NCI-H524 treated with DMSO at 0.1 percent for 48 hours (cell line): ENCODE data around the gene HARBI1.

Source experiments
- DNase-seq: peaks from one replicate; lab custom pipeline; 2025; lab: John Stamatoyannopoulos, UW

HARBI1 gene

DNA sequence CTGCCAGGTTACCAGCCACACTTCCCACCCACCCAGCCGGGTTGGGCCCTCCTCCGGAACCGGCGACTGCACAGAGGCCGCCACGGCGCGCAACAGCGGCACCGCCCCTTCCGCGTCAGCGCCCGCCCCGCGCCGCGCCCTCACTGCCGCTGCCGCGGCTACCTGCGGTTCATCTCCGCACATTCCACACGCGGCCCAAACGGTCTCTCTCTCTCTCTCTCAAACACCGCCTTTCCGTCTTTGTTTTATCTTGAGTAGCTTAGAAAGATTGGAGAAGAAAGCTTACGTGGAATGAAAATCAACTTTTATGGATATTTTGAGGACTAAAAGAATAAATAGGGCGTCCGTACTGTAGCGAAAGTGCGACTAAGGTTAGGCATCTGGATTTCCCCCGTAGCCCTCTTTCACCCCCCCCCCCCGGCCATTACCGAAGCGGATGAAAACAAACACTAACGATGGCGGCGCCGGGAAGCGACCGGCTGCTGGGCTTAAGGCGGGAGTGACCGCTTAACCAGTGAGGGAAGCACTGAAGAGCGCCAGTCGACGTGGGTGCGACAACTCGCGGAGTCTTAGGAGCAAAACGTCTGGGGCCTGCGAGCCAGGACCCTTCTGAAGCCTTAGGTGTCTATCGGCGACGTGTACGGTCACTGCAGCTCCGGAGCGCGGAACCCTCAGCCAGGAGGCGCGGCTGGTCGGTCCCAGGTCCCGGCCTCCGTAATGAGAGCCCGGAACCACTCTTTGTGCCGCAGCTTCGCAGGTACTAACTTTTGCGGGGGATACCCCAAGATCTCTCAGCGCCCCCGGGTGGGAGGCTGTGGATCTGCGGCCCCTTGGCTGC lies at the start of gene HARBI1, which contains the start of gene ATG13:
Gene HARBI1, minus strand, starts transcription at position 94 of the 838 bp plus-strand sequence. CDS start 990 bp downstream, outside the sequence.
Gene ATG13, plus strand, starts transcription at position 420 of the 838 bp plus-strand sequence. CDS start 26,739 bp downstream, outside the sequence.
- no peak for DNase-seq

GRCh38 chr11:46666516-46666915 lies 49.5 kb upstream of the HARBI1 start:
- no peak for DNase-seq

GRCh38 chr11:46665356-46665755 lies 48.3 kb upstream of the HARBI1 start:
- no peak for DNase-seq

GRCh38 chr11:46664612-46665011 lies 47.6 kb upstream of the HARBI1 start:
- DNase-seq, result no peak

- DNase-seq, result no peak
Observed at GRCh38 chr11:46663277-46663940, 46.4 kb upstream of the HARBI1 start.

DNA sequence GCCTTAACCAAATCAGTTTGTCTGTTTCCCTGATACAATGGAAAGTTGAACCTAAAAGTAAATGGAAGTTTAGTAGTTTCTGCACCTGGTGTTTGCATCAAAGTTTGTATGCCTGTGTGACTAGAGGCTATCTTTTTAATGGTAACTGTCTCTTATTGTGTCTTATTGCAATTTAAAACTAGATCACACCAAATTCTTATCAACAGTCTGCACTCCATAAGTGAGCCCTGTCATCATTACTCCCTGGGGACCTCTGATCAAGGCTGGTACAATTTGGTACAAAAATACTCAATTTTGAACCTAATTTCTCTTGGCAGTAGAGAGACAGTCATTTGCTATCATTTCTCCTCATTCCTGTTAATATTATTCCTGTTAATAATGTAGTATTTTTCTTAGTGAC lies 45.3 kb upstream of the HARBI1 start:
- no peak for DNase-seq

- no peak for DNase-seq
Observed at GRCh38 chr11:46661836-46662235, 44.8 kb upstream of the HARBI1 start.

DNA sequence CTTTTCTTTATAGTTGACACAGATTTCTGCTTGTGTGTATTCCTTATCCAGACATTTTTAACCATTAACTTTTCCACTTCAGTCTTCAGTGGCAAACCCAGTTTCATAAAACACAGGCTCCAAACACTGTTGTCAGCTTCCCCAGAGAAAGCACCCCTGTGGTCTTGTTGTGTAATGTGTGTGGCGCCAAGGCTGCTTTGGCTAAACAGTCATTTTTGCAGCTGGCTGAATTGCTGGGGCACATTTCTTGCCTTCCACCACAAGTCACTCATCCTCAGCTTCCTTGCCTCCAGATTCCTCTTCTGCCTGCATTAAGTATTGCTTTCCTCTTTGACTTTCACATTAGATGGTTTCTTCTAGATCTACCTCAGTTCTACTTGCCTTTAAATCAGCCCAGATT lies 42.9 kb upstream of the HARBI1 start:
- DNase-seq, result no peak

DNA sequence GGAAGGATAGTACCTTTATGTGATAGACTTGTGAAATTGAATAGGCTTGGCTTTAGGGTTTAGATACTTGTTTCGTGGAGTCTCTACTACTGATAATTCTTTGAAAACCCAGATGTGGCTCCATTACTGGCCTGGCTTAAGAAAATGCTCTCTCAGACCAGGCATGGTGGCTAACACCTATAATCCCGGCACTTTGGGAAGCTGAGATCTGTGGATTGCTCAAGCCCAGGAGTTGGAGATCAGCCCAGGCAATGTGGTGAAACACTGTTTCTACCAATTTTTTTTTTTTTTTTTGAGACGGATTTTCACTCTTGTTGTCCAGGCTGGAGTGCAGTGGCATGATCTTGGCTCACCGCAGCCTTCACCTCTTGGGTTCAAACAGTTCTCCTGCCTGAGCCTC lies 41.2 kb upstream of the HARBI1 start:
- no peak for DNase-seq

DNA sequence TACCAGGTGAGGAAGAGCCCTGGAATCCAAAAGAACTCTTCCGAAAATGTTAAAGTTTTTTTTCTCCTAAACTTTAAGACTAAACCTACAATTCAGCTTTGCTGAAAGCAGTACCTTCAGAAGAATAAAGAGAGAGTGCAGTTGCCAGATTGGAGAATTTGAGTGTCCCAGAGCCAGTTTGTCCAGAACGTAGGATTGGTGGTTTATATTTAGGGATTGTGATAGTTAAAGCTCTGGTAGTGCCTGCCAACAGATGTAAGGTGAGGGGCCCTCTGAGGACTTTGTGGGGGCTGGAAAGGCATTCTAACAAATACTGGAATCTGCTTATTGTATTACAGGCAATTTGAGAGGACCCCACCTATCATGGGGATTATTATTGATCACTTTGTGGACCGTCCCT lies 40.2 kb upstream of the HARBI1 start:
- DNase-seq, result no peak

- no peak for DNase-seq
Observed at GRCh38 chr11:46655631-46656030, 38.6 kb upstream of the HARBI1 start.

- DNase-seq, result no peak
Observed at GRCh38 chr11:46649180-46649738, 32.2 kb upstream of the HARBI1 start.

- no peak for DNase-seq
Observed at GRCh38 chr11:46643986-46644385, 27.0 kb upstream of the HARBI1 start.

DNA sequence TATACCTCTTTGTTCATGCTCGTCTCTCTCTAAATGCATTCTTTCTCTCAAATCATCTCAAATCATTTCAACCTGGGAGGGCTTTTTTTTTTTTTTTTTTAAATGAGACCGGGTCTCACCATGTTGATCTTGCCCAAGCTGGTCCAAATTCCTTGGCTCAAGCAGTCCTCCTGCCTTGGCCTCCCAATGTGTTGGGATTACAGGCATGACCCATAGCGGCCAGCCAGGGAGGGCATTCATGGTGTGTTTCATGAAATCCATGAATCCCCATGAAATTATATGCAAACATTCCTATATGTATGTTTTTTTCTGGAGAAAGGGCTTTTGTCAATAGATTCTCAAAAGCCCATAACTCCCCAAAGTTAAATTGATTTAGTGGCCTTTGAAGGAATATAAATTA lies 26.5 kb upstream of the HARBI1 start:
- no peak for DNase-seq

DNA sequence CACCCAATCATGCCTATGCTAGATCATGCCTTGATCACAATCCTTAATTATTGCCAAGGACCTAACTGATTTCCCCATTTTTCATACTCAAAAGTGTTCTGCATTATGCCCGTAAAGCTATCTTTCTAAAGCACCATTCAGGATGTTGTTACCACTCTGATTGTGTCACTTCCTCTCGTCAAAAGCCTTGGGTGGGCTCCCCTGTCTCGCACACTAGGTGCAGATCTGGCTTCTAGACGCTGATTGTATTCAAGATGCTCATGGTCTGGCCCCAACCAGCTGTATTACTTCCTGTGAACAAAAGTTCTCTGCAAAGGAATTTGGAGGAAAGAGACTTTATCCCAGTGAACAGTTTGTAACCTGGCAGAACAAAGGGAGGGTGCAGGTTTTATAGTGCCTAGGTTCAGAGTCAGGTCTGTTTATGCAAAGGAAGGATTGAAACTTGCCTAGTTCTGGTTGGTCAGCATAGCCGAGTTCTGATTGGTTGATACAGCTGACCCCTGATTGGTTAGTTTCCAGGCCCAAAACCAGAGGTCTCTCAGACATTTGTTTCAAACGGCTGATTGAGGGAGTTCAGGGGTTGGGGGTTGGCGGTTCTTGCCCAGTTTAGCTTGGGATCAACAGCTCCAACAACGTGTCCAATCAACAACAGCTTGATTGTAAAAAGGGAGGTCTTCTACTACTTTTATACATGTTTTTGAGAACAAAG lies 25.8 kb upstream of the HARBI1 start:
- DNase-seq, result no peak

DNA sequence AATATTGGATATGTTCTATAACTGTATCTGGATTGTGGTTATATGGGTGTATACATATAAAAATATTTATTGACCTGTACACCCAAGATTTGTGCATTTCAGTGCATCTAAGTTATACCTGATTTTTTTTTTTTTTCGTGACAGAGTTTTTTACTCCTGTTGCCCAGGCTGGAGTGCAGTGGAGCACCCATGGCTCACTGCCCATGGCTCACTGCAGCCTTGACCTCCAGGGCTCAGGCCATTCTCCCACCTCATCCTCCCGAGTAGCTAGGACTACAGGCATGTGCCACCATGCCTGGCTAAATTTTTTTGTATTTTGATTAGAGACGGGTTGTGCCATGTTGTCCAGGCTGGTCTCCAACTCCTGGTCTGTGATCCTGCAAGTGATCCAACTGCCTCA lies 24.6 kb upstream of the HARBI1 start:
- DNase-seq, result no peak

DNA sequence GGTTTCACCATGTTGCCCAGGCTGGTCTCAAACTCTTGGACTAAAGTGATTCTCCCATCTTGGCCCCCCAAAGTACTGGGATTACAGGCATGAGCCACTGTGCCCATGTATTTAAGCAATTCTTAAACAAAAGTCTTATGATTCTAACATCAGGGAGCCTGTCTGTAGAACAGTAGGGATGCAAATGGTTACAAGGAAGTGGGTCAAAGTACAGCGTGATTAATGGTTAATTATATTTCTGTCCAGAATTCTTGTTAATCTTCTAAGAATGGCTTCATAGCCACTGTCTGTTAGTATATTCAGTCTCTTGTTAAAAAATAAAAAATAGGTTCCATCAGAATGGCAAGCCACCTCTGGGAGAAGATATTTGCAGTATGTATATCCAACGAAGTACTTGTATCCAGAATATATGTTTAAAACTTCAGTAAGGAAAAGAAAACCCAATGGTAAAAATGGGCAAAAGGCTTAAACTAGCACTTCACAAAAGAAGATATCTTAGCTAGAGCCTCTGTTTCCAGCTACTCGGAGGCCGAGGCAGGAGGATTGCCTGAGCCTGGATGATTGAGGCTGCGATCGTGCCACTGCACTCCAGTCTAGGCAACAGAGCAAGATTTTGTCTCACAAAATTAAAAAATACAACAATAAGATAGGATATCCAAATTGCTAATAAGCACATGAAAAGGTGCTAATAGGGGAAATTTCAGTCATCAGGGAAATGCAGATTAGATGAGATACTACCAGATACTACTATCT lies 23.2 kb upstream of the HARBI1 start:
- DNase-seq, result no peak

DNA sequence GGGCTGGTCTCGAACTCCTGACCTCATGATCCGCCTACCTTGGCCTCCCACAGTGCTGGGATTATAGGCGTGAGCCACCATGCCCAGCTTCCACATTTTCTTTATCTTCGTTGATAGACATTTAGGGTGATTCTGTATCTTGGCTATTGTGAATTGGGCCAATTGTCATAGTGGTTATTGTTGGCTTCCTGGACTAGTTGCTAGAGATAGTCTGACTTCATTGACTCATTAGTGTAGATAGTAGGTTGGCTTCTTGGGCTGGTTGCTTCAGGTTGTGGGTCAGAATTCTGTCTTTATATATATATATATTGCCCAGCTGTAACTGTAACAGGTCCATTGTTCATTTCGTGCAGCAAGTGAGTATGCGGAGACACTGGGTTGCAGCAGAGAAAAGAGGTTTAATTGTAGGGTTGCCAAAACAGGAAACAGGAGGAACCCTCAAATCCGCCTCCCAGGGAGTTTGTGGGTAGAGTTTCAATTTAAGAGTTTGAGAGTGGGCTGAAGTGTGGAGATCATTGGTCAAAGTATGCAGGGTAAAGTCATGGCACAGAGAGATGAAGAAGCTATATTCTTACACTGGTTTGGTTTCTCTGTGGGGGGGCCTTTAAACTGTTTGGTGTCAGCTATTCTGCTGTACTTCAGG lies 22.3 kb upstream of the HARBI1 start:
- DNase-seq, result no peak

GRCh38 chr11:46637546-46637945 lies 20.5 kb upstream of the HARBI1 start:
- DNase-seq, result no peak

GRCh38 chr11:46635557-46636139 lies 18.6 kb upstream of the HARBI1 start:
- DNase-seq, result no peak
